ENCODE results near the gene MAP4K2.
A peak's percentile ranks its signal among the peaks of the same experiment; 100 is the strongest.

MAP4K2 gene

DNA sequence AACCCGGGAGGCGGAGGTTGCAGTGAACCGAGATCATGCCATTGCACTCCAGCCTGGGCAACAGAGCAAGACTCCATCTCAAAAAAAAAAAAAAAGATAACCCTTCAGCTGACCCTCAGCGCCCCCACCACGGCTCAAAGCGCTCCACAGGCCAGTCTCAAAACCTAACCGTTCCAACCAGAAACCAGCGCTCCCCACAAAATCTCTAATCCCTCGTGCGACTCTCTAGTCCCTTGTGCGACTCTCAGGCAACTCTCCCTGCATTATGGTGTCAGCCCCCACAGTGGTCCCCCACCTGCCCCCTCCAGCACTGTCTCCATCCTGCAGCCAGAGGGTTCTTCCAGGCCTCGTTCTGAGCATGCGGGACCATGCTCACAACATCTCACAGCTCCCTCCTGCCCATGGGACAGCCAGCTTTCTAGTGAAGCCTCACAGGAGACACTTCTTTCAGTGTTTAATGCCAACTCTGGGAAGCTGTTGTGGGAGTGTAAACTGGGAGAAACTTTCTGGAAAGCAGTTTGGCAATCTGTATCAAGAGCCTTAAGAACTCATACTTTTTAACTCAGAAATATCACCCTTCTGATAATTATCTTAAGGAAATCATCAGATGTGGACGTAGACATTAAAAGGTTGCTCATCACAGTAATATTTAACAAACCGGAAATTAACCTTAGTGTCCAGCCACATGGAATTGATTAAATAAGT, 54.9 kb downstream of the MAP4K2 start:
- H3K4me3 ChIP-seq (ENCODE audit: insufficient read depth, low read depth, low read length, poor library complexity, severe bottlenecking), result no peak overlapping the region
- no peak overlapping the region for H3K27ac ChIP-seq (ENCODE audit: insufficient read depth, low read length, poor library complexity, severe bottlenecking)
- no peaks in the 10 kb centered on the region for H3K9me3 ChIP-seq (ENCODE audit: control insufficient read depth, low read length)
- H3K4me1 ChIP-seq (ENCODE audit: control insufficient read depth, insufficient read depth, low read length, poor library complexity, severe bottlenecking), result peaks cover 13% of the 10 kb centered on the region
- peaks cover 3% of the 10 kb centered on the region for H3K36me3 ChIP-seq (ENCODE audit: control insufficient read depth, insufficient read depth, low read length)
- DNase-seq, result no peak
- no peaks in the 10 kb centered on the region for H3K27me3 ChIP-seq (replicated peaks; ENCODE audit: control insufficient read depth, insufficient read depth, low read length, poor library complexity, severe bottlenecking)

DNA sequence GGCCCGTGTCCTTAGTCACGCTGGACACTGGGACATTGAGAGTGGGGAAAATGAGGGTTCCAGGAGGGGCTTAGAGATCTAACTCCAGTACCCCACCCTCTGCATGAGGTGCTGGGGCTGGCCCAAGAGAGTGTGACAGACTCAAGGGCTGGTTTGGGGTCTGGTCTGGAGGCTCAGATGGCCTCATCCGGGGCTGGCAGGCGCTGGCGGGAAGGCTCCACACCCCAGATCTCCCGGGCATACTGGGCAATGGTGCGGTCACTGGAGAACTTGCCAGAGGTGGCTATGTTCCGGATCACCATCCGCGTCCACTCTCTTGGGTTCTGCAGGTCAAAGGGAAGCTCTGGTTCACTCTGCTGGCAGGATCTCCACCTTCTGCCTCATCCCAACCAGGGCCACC, 56.5 kb downstream of the MAP4K2 start:
- Histone ChIP-seq H3K27ac (ENCODE audit: insufficient read depth, low read length, poor library complexity, severe bottlenecking) (peak overlapping the region; percentile 98), H3K36me3 (ENCODE audit: control insufficient read depth, insufficient read depth, low read length) (peaks cover 4% of the 10 kb centered on the region), H3K9me3 (ENCODE audit: control insufficient read depth, low read length) (no peaks in the 10 kb centered on the region), H3K4me3 (ENCODE audit: insufficient read depth, low read depth, low read length, poor library complexity, severe bottlenecking) (no peak overlapping the region), H3K4me1 (ENCODE audit: control insufficient read depth, insufficient read depth, low read length, poor library complexity, severe bottlenecking) (peaks cover 24% of the 10 kb centered on the region), H3K27me3 (replicated peaks; ENCODE audit: control insufficient read depth, insufficient read depth, low read length, poor library complexity, severe bottlenecking) (no peaks in the 10 kb centered on the region)
- no peak for DNase-seq

DNA sequence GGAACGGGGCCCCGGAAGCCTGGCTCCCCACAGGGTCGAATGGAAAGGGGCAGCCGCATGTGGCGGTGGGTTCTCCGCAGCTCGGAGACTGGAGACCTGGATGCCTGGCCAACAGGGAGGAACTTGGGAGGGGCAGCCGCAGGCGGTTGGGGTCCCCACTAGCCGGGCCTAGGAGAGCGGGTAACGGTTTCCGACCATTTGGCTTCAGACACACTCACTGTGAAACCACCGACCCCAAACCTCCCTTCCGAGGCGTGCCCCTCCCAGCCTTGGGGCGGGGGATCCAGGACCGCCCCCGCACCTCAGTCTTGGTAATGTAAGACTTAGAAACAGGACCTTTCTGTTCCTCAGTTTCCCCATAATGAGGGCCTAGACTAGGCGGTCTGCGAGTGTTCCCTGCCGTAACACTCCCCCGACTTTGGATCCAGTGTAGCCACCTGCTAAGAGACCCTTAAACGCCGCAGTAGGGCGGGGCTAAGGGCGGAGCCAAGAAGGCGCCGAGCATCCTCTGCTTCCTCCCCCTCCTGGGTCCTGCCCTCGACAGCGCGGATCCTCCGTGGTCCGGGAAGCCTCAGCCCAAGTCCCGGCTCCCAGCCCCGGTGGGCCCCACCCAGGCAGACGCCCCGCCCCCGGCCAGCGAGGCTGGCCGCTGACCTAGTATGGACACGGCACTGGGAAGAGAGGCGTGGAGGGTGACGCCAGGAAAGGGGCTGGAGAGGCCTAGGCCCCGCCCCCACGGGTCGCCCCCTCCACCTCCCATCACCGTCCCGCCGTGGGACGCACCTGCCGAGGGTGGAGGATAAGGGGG, 57.3 kb downstream of the MAP4K2 start:
- peak; percentile 68 to 75 (median 73) for DNase-seq
- H3K36me3 ChIP-seq (ENCODE audit: control insufficient read depth, insufficient read depth, low read length), result peaks cover 12% of the 10 kb centered on the region

DNA sequence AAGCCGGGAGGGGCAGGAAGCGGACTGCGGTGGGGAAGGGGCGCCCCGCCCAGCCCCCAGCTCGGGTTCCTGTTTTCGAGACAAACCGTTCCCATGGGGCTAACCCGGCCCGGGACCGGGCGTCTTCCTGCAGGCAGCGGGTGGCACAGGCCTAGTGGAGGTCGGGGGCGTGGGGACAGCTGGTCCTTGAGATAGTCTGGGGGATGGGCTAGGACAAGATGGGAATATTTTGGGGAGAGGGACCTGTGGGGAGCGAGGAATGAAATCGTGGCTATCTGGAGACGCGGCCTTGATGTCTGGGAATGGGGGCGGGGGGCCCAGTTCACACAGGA, 57.9 kb downstream of the MAP4K2 start:
- Histone ChIP-seq H3K4me1 (ENCODE audit: control insufficient read depth, insufficient read depth, low read length, poor library complexity, severe bottlenecking) (peaks cover 25% of the 10 kb centered on the region), H3K27me3 (replicated peaks; ENCODE audit: control insufficient read depth, insufficient read depth, low read length, poor library complexity, severe bottlenecking) (no peaks in the 10 kb centered on the region), H3K9me3 (ENCODE audit: control insufficient read depth, low read length) (no peaks in the 10 kb centered on the region), H3K27ac (ENCODE audit: insufficient read depth, low read length, poor library complexity, severe bottlenecking) (peak overlapping the region; percentile 98), H3K4me3 (ENCODE audit: insufficient read depth, low read depth, low read length, poor library complexity, severe bottlenecking) (peak overlapping the region; percentile 76), H3K36me3 (ENCODE audit: control insufficient read depth, insufficient read depth, low read length) (peaks cover 18% of the 10 kb centered on the region)
- peak; percentile 71 to 79 (median 72) for DNase-seq

More for the DNA sequence above, 57.3 kb downstream of the MAP4K2 start:
- Histone ChIP-seq H3K27me3 (replicated peaks; ENCODE audit: control insufficient read depth, insufficient read depth, low read length, poor library complexity, severe bottlenecking) (no peaks in the 10 kb centered on the region), H3K4me3 (ENCODE audit: insufficient read depth, low read depth, low read length, poor library complexity, severe bottlenecking) (peak overlapping the region; percentile 76), H3K27ac (ENCODE audit: insufficient read depth, low read length, poor library complexity, severe bottlenecking) (peak overlapping the region; percentile 98), H3K9me3 (ENCODE audit: control insufficient read depth, low read length) (no peaks in the 10 kb centered on the region), H3K4me1 (ENCODE audit: control insufficient read depth, insufficient read depth, low read length, poor library complexity, severe bottlenecking) (peaks cover 25% of the 10 kb centered on the region)

DNA sequence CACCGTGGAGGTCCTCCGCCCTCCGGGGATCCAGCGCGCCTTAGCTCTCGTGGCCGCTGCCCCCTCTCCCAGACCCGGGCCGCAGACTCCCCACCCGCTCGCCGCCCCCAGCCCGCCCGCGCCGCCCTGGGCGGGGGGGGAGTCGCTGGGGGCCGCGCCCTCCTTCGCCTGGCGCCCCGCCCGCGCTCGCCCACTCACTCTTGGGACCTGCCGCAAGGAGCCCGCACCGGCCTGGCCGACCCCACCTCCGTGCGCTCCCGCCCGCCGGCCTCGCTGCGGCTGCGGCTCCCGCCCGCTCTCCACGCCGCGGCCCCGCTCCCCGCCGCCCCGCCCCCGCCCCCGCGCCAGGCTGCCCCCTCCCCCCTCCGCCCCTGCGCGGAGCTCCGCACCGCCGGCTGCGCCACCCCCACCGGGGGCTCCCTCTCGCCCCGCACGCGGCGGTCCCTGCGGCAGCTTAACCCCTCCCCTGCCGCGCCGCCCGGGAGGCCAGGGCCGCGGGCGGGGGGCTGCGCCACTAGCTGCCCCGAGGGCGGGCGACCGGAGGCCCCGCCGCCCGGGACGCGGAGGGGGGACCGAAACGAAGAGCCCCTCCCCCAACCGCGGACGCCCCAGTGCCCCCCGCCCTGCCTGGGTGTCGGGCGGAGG, 58.3 kb downstream of the MAP4K2 start:
- H3K36me3 ChIP-seq (ENCODE audit: control insufficient read depth, insufficient read depth, low read length), result peaks cover 23% of the 10 kb centered on the region
- H3K27me3 ChIP-seq (replicated peaks; ENCODE audit: control insufficient read depth, insufficient read depth, low read length, poor library complexity, severe bottlenecking), result no peaks in the 10 kb centered on the region
- H3K9me3 ChIP-seq (ENCODE audit: control insufficient read depth, low read length), result no peaks in the 10 kb centered on the region
- DNase-seq, result peak in 2 of 3 donors; percentile 36 to 37
- H3K4me3 ChIP-seq (ENCODE audit: insufficient read depth, low read depth, low read length, poor library complexity, severe bottlenecking), result peak overlapping the region; percentile 76
- H3K4me1 ChIP-seq (ENCODE audit: control insufficient read depth, insufficient read depth, low read length, poor library complexity, severe bottlenecking), result peaks cover 25% of the 10 kb centered on the region
- H3K27ac ChIP-seq (ENCODE audit: insufficient read depth, low read length, poor library complexity, severe bottlenecking), result peak overlapping the region; percentile 98

DNA sequence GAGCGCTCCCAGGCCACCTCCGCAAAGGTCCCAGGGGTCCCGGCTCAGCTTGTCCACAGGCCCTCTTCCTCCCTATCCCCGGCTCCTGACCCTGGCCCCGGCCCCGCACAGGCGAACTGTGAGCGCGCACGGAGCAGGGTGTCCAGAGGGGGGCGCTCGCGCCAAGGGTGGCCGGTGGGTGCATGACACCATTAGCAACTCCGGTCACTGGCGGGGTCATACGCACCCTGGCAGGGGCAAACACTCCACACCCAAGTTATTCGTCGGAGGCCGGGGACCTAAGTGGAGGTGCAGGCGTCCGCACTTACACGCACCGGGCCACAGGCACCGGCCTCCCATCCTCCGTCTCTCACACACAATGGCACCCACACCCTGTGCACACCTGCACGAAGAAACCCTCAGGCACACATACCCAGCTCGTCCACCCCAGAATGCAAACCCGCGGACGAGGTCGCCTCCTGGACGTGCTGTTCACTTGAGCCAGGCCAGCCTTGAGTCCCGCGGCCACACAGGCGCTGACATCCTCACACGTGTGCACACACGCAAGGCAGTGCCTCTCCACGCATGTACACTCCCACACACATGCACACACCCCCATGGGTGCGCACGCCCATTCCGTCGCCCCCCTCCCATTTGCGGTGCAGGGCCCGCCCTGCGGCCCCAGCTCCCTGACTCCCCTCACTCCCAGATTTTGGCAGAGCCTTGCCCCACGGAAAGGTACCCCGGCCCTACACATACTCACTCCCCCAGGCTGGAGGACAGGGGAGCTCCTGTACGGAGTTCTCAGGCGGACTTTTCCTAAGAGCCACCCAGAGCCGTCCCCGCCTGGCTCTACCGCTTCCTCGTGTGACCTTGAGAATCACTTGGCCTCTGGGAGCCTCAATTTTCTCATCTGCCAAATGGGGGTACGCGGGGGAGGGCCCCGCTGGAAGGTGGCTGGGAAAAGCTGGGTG, 59.1 kb downstream of the MAP4K2 start, which contains the start of gene RASGRP2:
Gene RASGRP2 (minus strand): TSS at position 552 of the 953 bp plus-strand sequence. CDS start 1,276 bp downstream, outside the sequence.
- peaks cover 31% of the 10 kb centered on the region for H3K36me3 ChIP-seq (ENCODE audit: control insufficient read depth, insufficient read depth, low read length)
- H3K27ac ChIP-seq (ENCODE audit: insufficient read depth, low read length, poor library complexity, severe bottlenecking), result peak within 1 kb of the TSS; percentile 98
- DNase-seq, result peak; percentile 72 to 77 (median 74)
- peaks cover 25% of the 10 kb centered on the region for H3K4me1 ChIP-seq (ENCODE audit: control insufficient read depth, insufficient read depth, low read length, poor library complexity, severe bottlenecking)
- peak within 1 kb of the TSS; percentile 76 for H3K4me3 ChIP-seq (ENCODE audit: insufficient read depth, low read depth, low read length, poor library complexity, severe bottlenecking)
- H3K9me3 ChIP-seq (ENCODE audit: control insufficient read depth, low read length), result no peaks in the 10 kb centered on the region
- H3K27me3 ChIP-seq (replicated peaks; ENCODE audit: control insufficient read depth, insufficient read depth, low read length, poor library complexity, severe bottlenecking), result no peaks in the 10 kb centered on the region

DNA sequence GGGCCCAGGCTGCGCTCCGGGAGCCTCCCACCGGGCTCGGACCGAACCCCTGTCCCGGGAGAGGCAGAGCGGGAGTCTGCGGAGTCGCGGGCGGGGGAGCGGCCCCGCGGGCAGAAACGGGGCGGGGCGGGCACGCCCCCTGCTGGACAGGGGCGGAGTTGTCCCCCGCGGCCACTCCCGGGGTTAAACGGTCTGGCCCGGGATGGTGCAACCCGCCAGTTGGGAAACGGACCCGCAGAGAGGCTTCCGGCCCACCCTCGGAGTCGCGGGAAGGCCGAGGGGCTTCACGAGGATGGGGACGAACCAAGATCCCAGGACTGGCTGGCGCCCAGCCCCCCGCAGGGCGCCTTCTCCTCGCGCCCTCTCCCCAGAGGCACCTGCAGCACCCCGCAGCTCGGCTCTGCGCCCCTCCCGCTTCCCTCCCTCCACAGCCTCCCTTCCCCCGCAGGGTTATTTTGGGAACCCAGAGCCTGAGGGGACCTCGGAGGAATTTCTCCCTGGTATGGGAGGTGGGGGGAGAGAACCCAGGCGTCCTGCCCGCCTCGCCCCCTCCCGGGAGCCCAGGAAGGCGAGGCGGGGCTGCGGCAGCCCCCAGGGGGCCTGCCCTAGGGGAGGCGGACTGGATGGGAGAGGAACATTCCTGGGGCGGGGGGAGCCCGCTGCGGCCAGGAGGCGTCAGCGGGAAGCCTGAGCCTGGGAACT, 60.0 kb downstream of the MAP4K2 start:
- H3K9me3 ChIP-seq (ENCODE audit: control insufficient read depth, low read length), result no peaks in the 10 kb centered on the region
- H3K4me1 ChIP-seq (ENCODE audit: control insufficient read depth, insufficient read depth, low read length, poor library complexity, severe bottlenecking), result peaks cover 25% of the 10 kb centered on the region
- H3K36me3 ChIP-seq (ENCODE audit: control insufficient read depth, insufficient read depth, low read length), result peaks cover 36% of the 10 kb centered on the region
- peak overlapping the region; percentile 98 for H3K27ac ChIP-seq (ENCODE audit: insufficient read depth, low read length, poor library complexity, severe bottlenecking)
- DNase-seq, result peak; percentile 59 to 69 (median 65)
- peak overlapping the region; percentile 70 for H3K4me3 ChIP-seq (ENCODE audit: insufficient read depth, low read depth, low read length, poor library complexity, severe bottlenecking)
- H3K27me3 ChIP-seq (replicated peaks; ENCODE audit: control insufficient read depth, insufficient read depth, low read length, poor library complexity, severe bottlenecking), result no peaks in the 10 kb centered on the region

DNA sequence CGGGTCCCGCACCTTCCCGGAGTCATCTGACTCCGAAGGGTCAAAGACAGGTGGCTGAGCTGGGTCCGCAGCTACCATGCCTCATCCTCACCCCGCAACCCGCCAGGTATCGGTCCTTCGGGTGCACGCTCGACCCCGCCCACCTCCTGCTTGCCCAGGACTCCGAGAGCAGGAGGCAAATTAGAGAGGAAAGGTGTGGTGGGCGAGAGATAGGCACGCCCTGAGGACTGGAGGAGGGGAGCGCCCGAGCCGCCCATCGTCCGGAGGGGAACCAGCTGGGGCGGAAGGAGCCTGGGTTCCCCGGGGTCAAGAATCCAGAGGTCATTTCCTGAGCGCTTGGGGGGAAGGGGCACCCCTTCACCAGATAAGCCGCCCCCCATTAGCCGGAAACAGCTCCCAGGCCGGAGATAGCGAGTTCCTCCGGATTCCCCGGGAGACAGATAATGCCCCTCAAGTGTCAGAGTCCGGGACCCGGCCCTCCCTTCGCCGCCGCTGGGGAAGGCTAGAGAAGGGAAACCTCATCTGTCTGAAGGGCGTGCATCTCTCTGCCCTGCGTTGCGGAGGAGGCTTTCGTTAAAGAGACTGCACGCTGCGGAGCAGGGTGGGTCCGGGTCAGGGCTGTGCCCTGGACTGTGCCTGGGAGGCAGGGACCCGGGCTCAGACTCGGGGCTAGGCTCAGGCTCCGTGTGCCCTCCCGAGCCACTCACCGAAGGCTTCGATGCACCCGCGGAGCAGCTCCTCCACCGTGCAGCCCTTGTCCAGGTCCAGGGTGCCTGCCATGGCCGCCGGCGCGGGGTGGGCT, 60.7 kb downstream of the MAP4K2 start:
- H3K4me3 ChIP-seq (ENCODE audit: insufficient read depth, low read depth, low read length, poor library complexity, severe bottlenecking), result peak overlapping the region; percentile 70
- H3K4me1 ChIP-seq (ENCODE audit: control insufficient read depth, insufficient read depth, low read length, poor library complexity, severe bottlenecking), result peaks cover 25% of the 10 kb centered on the region
- H3K27ac ChIP-seq (ENCODE audit: insufficient read depth, low read length, poor library complexity, severe bottlenecking), result peak overlapping the region; percentile 98
- no peaks in the 10 kb centered on the region for H3K9me3 ChIP-seq (ENCODE audit: control insufficient read depth, low read length)
- H3K27me3 ChIP-seq (replicated peaks; ENCODE audit: control insufficient read depth, insufficient read depth, low read length, poor library complexity, severe bottlenecking), result no peaks in the 10 kb centered on the region
- no peak for DNase-seq
- peaks cover 40% of the 10 kb centered on the region for H3K36me3 ChIP-seq (ENCODE audit: control insufficient read depth, insufficient read depth, low read length)

Data from effector memory CD4-positive, alpha-beta T cell (primary cell).